Measurements from ENCODE around the gene GALNT14.

Gene GALNT14

GRCh38 chr2:30903326-30903725 lies 234.9 kb downstream of the GALNT14 start:
- Histone ChIP-seq H2BK120ac (ENCODE audit: low read depth, low read length) (no peak overlapping the region), H2BK15ac (replicated peaks; ENCODE audit: low read depth) (no peak overlapping the region), H4K8ac (ENCODE audit: low read depth, low read length) (no peak overlapping the region), H3K9ac (ENCODE audit: low read length) (no peak overlapping the region), H2BK5ac (ENCODE audit: low read length) (no peak overlapping the region), H3K23ac (ENCODE audit: low read length) (no peak overlapping the region), H2AK5ac (ENCODE audit: low read length) (no peak overlapping the region), H4K5ac (ENCODE audit: low read length) (no peak overlapping the region), H3K4me1 (ENCODE audit: control insufficient read depth, low read depth, low read length) (no peaks in the 10 kb centered on the region), H3K79me1 (ENCODE audit: low read length) (no peaks in the 10 kb centered on the region), H3K27ac (ENCODE audit: low read depth, low read length) (no peak overlapping the region), H3K4me3 (ENCODE audit: low read length) (no peak overlapping the region), H3K4me2 (ENCODE audit: low read length) (no peak overlapping the region), H3K56ac (ENCODE audit: low read length) (no peak overlapping the region), H3K18ac (ENCODE audit: low read length) (no peak overlapping the region), H3K27me3 (ENCODE audit: insufficient read depth, low read length, poor library complexity) (no peaks in the 10 kb centered on the region), H3K36me3 (ENCODE audit: control insufficient read depth, insufficient read depth, low read length) (no peaks in the 10 kb centered on the region), H3K79me2 (ENCODE audit: control insufficient read depth, insufficient read depth, low read length) (no peaks in the 10 kb centered on the region), H3K4ac (ENCODE audit: low read depth, low read length) (no peak overlapping the region)
- no peak for DNase-seq
- no CpG with 5 or more reads among the region's 5 CpGs for WGBS (ENCODE audit: extremely low coverage, insufficient coverage, low lambda C conversion rate)

GRCh38 chr2:30900381-30900780 lies 237.9 kb downstream of the GALNT14 start:
- no peak overlapping the region for H3K9ac ChIP-seq (ENCODE audit: low read length)
- H2BK120ac ChIP-seq (ENCODE audit: low read depth, low read length), result no peak overlapping the region
- no peak overlapping the region for H3K4ac ChIP-seq (ENCODE audit: low read depth, low read length)
- no peak overlapping the region for H4K5ac ChIP-seq (ENCODE audit: low read length)
- no peak overlapping the region for H3K56ac ChIP-seq (ENCODE audit: low read length)
- no peaks in the 10 kb centered on the region for H3K79me1 ChIP-seq (ENCODE audit: low read length)
- no peaks in the 10 kb centered on the region for H3K36me3 ChIP-seq (ENCODE audit: control insufficient read depth, insufficient read depth, low read length)
- no peak overlapping the region for H2BK15ac ChIP-seq (replicated peaks; ENCODE audit: low read depth)
- no peak overlapping the region for H2AK5ac ChIP-seq (ENCODE audit: low read length)
- no peak overlapping the region for H3K27ac ChIP-seq (ENCODE audit: low read depth, low read length)
- H3K4me1 ChIP-seq (ENCODE audit: control insufficient read depth, low read depth, low read length), result no peaks in the 10 kb centered on the region
- H2BK5ac ChIP-seq (ENCODE audit: low read length), result no peak overlapping the region
- no peak overlapping the region for H3K23ac ChIP-seq (ENCODE audit: low read length)
- WGBS (ENCODE audit: extremely low coverage, insufficient coverage, low lambda C conversion rate), result no CpG with 5 or more reads among the region's 5 CpGs
- DNase-seq, result no peak
- H3K4me2 ChIP-seq (ENCODE audit: low read length), result no peak overlapping the region
- H3K27me3 ChIP-seq (ENCODE audit: insufficient read depth, low read length, poor library complexity), result no peaks in the 10 kb centered on the region
- H3K18ac ChIP-seq (ENCODE audit: low read length), result no peak overlapping the region
- H4K8ac ChIP-seq (ENCODE audit: low read depth, low read length), result no peak overlapping the region
- no peak overlapping the region for H3K4me3 ChIP-seq (ENCODE audit: low read length)
- no peaks in the 10 kb centered on the region for H3K79me2 ChIP-seq (ENCODE audit: control insufficient read depth, insufficient read depth, low read length)

DNA sequence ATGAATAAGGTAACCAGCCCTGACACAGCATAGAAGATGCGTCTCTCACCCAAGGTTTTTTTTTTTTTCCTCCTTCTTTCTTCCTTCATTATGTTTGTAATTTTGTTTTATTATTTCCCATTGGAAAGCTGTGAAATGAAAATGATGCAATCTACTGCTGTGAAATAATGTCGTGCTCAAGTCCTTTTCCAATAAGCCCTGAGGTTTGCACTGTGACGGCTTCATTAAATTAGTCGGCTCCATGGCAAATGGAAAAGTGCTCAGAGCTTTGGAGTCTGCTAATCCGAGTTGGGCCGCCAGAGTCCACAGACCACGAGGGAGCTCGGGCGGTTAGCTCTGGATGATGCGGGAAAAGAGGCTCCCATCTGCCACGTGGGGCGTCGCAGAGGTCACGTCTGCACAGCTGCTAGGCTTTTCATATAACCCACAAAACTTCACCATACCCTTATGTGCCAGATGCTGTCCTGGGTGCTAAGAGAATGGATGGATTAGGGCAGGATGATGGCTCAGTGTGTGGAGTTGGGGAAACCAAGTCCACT lies 238.7 kb downstream of the GALNT14 start:
- Histone ChIP-seq H3K27ac (ENCODE audit: low read depth, low read length) (no peak overlapping the region), H3K4ac (ENCODE audit: low read depth, low read length) (no peak overlapping the region), H3K4me1 (ENCODE audit: control insufficient read depth, low read depth, low read length) (no peaks in the 10 kb centered on the region), H3K79me2 (ENCODE audit: control insufficient read depth, insufficient read depth, low read length) (no peaks in the 10 kb centered on the region), H4K5ac (ENCODE audit: low read length) (no peak overlapping the region), H3K18ac (ENCODE audit: low read length) (no peak overlapping the region), H2BK120ac (ENCODE audit: low read depth, low read length) (no peak overlapping the region), H3K4me3 (ENCODE audit: low read length) (no peak overlapping the region), H3K23ac (ENCODE audit: low read length) (no peak overlapping the region), H3K9ac (ENCODE audit: low read length) (no peak overlapping the region), H3K79me1 (ENCODE audit: low read length) (no peaks in the 10 kb centered on the region), H2AK5ac (ENCODE audit: low read length) (no peak overlapping the region), H2BK15ac (replicated peaks; ENCODE audit: low read depth) (no peak overlapping the region), H4K8ac (ENCODE audit: low read depth, low read length) (no peak overlapping the region), H3K27me3 (ENCODE audit: insufficient read depth, low read length, poor library complexity) (no peaks in the 10 kb centered on the region), H3K56ac (ENCODE audit: low read length) (no peak overlapping the region), H2BK5ac (ENCODE audit: low read length) (no peak overlapping the region), H3K4me2 (ENCODE audit: low read length) (no peak overlapping the region), H3K36me3 (ENCODE audit: control insufficient read depth, insufficient read depth, low read length) (no peaks in the 10 kb centered on the region)
- no CpG with 5 or more reads among the region's 14 CpGs for WGBS (ENCODE audit: extremely low coverage, insufficient coverage, low lambda C conversion rate)
- DNase-seq, result no peak

GRCh38 chr2:30897539-30897938 lies 240.7 kb downstream of the GALNT14 start:
- H3K56ac ChIP-seq (ENCODE audit: low read length), result no peak overlapping the region

DNA sequence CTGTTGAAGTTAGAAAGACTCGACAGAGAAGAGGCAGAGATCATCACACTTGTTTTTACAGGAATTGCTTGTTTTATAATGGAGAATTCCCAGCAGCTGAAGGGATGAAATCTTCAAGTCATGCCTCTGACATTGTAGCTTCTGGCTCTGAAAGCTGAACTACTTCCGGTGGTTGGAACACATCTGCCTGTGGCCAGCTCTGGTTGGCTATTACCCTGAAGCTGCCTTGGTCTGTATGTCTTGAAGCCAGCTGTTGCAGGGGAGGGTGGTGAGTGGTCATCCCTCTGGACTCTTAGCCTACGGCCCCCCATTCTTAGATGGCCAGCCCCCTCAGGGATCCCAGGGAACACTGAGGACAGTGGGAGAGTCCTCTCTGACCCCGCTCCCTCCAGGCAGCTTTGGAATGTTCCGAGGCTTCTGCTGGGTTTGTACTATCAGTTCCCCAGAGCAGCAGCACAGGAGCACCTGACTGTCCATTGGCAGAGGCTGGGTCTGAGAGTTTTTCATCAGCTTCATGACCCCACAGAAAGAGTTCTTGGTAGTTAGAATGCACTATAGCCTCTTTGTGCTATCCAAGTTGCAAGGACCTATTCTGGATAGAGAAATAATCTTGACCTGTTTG lies 243.6 kb downstream of the GALNT14 start:
- no peak overlapping the region for H2AK5ac ChIP-seq (ENCODE audit: low read length)
- H3K4me1 ChIP-seq (ENCODE audit: control insufficient read depth, low read depth, low read length), result no peaks in the 10 kb centered on the region
- no CpG with 5 or more reads among the region's 5 CpGs for WGBS (ENCODE audit: extremely low coverage, insufficient coverage, low lambda C conversion rate)
- no peak overlapping the region for H3K18ac ChIP-seq (ENCODE audit: low read length)
- no peaks in the 10 kb centered on the region for H3K36me3 ChIP-seq (ENCODE audit: control insufficient read depth, insufficient read depth, low read length)
- H4K5ac ChIP-seq (ENCODE audit: low read length), result no peak overlapping the region
- H3K9ac ChIP-seq (ENCODE audit: low read length), result no peak overlapping the region
- H3K4ac ChIP-seq (ENCODE audit: low read depth, low read length), result no peak overlapping the region
- no peaks in the 10 kb centered on the region for H3K79me1 ChIP-seq (ENCODE audit: low read length)
- H3K4me3 ChIP-seq (ENCODE audit: low read length), result no peak overlapping the region
- no peak overlapping the region for H2BK120ac ChIP-seq (ENCODE audit: low read depth, low read length)
- no peak overlapping the region for H3K23ac ChIP-seq (ENCODE audit: low read length)
- H3K56ac ChIP-seq (ENCODE audit: low read length), result no peak overlapping the region
- DNase-seq, result no peak
- no peaks in the 10 kb centered on the region for H3K79me2 ChIP-seq (ENCODE audit: control insufficient read depth, insufficient read depth, low read length)
- no peak overlapping the region for H2BK5ac ChIP-seq (ENCODE audit: low read length)
- H2BK15ac ChIP-seq (replicated peaks; ENCODE audit: low read depth), result no peak overlapping the region
- H3K27ac ChIP-seq (ENCODE audit: low read depth, low read length), result no peak overlapping the region
- no peaks in the 10 kb centered on the region for H3K27me3 ChIP-seq (ENCODE audit: insufficient read depth, low read length, poor library complexity)
- H3K4me2 ChIP-seq (ENCODE audit: low read length), result no peak overlapping the region
- H4K8ac ChIP-seq (ENCODE audit: low read depth, low read length), result no peak overlapping the region

More at GRCh38 chr2:30897539-30897938, 240.7 kb downstream of the GALNT14 start:
- no peak overlapping the region for H3K4me2 ChIP-seq (ENCODE audit: low read length)
- H3K27me3 ChIP-seq (ENCODE audit: insufficient read depth, low read length, poor library complexity), result no peaks in the 10 kb centered on the region
- H2AK5ac ChIP-seq (ENCODE audit: low read length), result no peak overlapping the region
- no peak for DNase-seq
- no peak overlapping the region for H2BK15ac ChIP-seq (replicated peaks; ENCODE audit: low read depth)
- H3K4me1 ChIP-seq (ENCODE audit: control insufficient read depth, low read depth, low read length), result no peaks in the 10 kb centered on the region
- H2BK120ac ChIP-seq (ENCODE audit: low read depth, low read length), result no peak overlapping the region
- H3K4me3 ChIP-seq (ENCODE audit: low read length), result no peak overlapping the region
- H3K36me3 ChIP-seq (ENCODE audit: control insufficient read depth, insufficient read depth, low read length), result no peaks in the 10 kb centered on the region
- no peak overlapping the region for H3K23ac ChIP-seq (ENCODE audit: low read length)
- no peaks in the 10 kb centered on the region for H3K79me2 ChIP-seq (ENCODE audit: control insufficient read depth, insufficient read depth, low read length)
- H3K4ac ChIP-seq (ENCODE audit: low read depth, low read length), result no peak overlapping the region
- no peak overlapping the region for H3K27ac ChIP-seq (ENCODE audit: low read depth, low read length)
- no CpG with 5 or more reads among the region's 13 CpGs for WGBS (ENCODE audit: extremely low coverage, insufficient coverage, low lambda C conversion rate)
- H2BK5ac ChIP-seq (ENCODE audit: low read length), result no peak overlapping the region
- H3K18ac ChIP-seq (ENCODE audit: low read length), result no peak overlapping the region
- H3K79me1 ChIP-seq (ENCODE audit: low read length), result no peaks in the 10 kb centered on the region
- no peak overlapping the region for H4K5ac ChIP-seq (ENCODE audit: low read length)
- H3K9ac ChIP-seq (ENCODE audit: low read length), result no peak overlapping the region
- no peak overlapping the region for H4K8ac ChIP-seq (ENCODE audit: low read depth, low read length)

Data from mesendoderm (in vitro differentiated cells).